ENCODE data around the gene INPP5D. TPM values are rescaled to one million over a fixed set of nuclear protein-coding genes. Genes with fewer than 3 reads are reported as not detected.
A peak's percentile ranks its signal among the peaks of the same experiment; 100 is the strongest.

Gene INPP5D
- total and polyA plus RNA-seq, 2 of the 13 experiments (the other 11 are each of a cell fraction or from before 2014, with no cell fraction given) = 16.7 to 18.0 TPM

GRCh38 chr2:233059547-233059796 is 670 bp upstream of the INPP5D start (continued):
- no peak for TF ChIP-seq ZBTB34 (CRISPR knock-in tag; IDR thresholded peaks at IDR 0.05)
- no peak for TF ChIP-seq CHD4 (IDR thresholded peaks at IDR 0.05; ENCODE audit: borderline replicate concordance, low read length)
- TF ChIP-seq ARID3A (IDR thresholded peaks at IDR 0.05; ENCODE audit: low read depth, low read length) = no peak
- TF ChIP-seq ZBTB39 (CRISPR knock-in tag; IDR thresholded peaks at IDR 0.05) = no peak
- TF ChIP-seq RXRA (CRISPR knock-in tag; IDR thresholded peaks at IDR 0.05) = peak; percentile 86
- TF ChIP-seq ZNF101 (CRISPR knock-in tag; IDR thresholded peaks at IDR 0.05; ENCODE audit: borderline replicate concordance, low read depth) = no peak
- no peak for TF ChIP-seq ATRX (CRISPR knock-in tag; IDR thresholded peaks at IDR 0.05; ENCODE audit: borderline replicate concordance)
- TF ChIP-seq ZFP36 (IDR thresholded peaks at IDR 0.05; ENCODE audit: borderline replicate concordance, low read depth, low read length, partially characterized antibody) = no peak
- no peak for TF ChIP-seq ZNF318 (CRISPR knock-in tag; IDR thresholded peaks at IDR 0.05)
- no peak; the same call in none of the 2 replicates for TF ChIP-seq FOXC1 (CRISPR knock-in tag; IDR thresholded peaks at IDR 0.05; ENCODE audit: borderline replicate concordance)
- TF ChIP-seq ZNF788 (CRISPR knock-in tag; IDR thresholded peaks at IDR 0.05; ENCODE audit: borderline replicate concordance) = peak; percentile 27; the same call in 1 of the 2 replicates
- TF ChIP-seq ZBTB7A (CRISPR knock-in tag; IDR thresholded peaks at IDR 0.05) = peak; percentile 83; the same call in 1 of the 2 replicates
- TF ChIP-seq CENPX (CRISPR knock-in tag; IDR thresholded peaks at IDR 0.05) = no peak
- no peak for TF ChIP-seq E2F2 (CRISPR knock-in tag; IDR thresholded peaks at IDR 0.05; ENCODE audit: borderline replicate concordance)
- TF ChIP-seq HOXA9 (CRISPR knock-in tag; IDR thresholded peaks at IDR 0.05; ENCODE audit: borderline replicate concordance) = no peak
